ENCODE measurements around the gene CRYAA. TPM values are rescaled to one million over a fixed set of nuclear protein-coding genes. Genes with fewer than 3 reads are reported as not detected.

The CRYAA gene
- total RNA-seq, 6 experiments from 2014 or later, result 0.80 to 17.2 (median 5.7) TPM; not detected in 2

DNA sequence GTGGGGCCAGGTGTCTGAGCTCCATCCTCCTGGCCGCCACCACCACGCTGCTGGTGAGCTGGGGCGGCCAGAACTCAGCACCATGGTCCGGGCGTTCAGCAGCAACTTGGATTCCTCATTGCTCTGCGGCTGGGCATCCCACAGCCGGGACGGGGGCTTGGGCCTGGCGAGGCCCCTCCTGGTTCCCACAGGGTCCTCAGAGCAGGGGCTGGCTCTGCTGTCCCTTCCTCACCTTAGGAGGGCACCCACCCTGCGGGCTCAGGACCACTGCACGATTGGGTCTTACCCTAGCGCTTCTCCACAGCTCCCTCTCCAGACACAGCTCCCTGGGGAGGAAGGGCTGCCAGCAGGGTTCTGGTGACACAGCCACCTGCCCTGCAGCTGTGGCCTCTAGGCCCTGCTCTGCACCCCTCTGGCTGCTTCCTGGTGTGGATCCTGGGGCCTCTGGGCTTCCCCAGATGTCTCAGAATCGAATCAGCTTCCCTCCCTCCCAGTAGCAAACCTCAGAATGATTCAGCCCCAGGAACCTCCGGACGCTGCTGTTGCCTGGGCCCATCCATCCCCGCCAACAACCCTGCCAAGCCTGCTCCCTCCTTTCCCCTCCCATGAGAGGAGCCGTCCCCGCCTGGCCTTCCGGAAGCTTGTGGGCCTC lies 25.0 kb downstream of the CRYAA start:
- TF ChIP-seq POLR2A (IDR thresholded peaks at IDR 0.05) (no peak), CTCF (IDR thresholded peaks at IDR 0.05) (no peak)
- no peak overlapping the region for H3K4me3 ChIP-seq
- no peaks in the 10 kb centered on the region for H3K27me3 ChIP-seq
- 75% methylated on average over 6 of the region's 19 CpGs for WGBS (ENCODE audit: insufficient coverage, low coverage, low lambda C conversion rate, missing lambda C conversion rate)
- H3K4me1 ChIP-seq, result no peaks in the 10 kb centered on the region
- peak; percentile 36 to 66 (median 45) for ATAC-seq
- no peaks in the 10 kb centered on the region for H3K9me3 ChIP-seq
- peak in 2 of 3 donors; percentile 45 to 47 for DNase-seq
- no peaks in the 10 kb centered on the region for H3K36me3 ChIP-seq
- intact Hi-C loops (cut with DNase I), result no loop called here
- H3K27ac ChIP-seq, result peak overlapping the region in 2 of 3 donors; percentile 31 to 65

- Histone ChIP-seq H3K4me3 (no peak overlapping the region), H3K9me3 (no peaks in the 10 kb centered on the region), H3K4me1 (no peaks in the 10 kb centered on the region), H3K27ac (peak overlapping the region in 2 of 3 donors; percentile 47 to 65), H3K27me3 (no peaks in the 10 kb centered on the region), H3K36me3 (no peaks in the 10 kb centered on the region)
- TF ChIP-seq POLR2A (IDR thresholded peaks at IDR 0.05), result no peak
- TF ChIP-seq CTCF (IDR thresholded peaks at IDR 0.05), result no peak
- ATAC-seq, result peak in 2 of 4 donors; percentile 4 to 18
- intact Hi-C loops (cut with DNase I), result no loop called here
- 55% methylated on average over 13 of the region's 23 CpGs for WGBS (ENCODE audit: insufficient coverage, low coverage, low lambda C conversion rate, missing lambda C conversion rate)
- DNase-seq, result peak in 2 of 3 donors; percentile 23 to 40
Measured at GRCh38 chr21:43194303-43195120, 25.7 kb downstream of the CRYAA start.

GRCh38 chr21:43195121-43196021 lies 26.6 kb downstream of the CRYAA start:
- Histone ChIP-seq H3K27ac (peak overlapping the region in 2 of 3 donors; percentile 47 to 65), H3K4me3 (no peak overlapping the region), H3K27me3 (no peaks in the 10 kb centered on the region), H3K36me3 (no peaks in the 10 kb centered on the region), H3K9me3 (no peaks in the 10 kb centered on the region), H3K4me1 (no peaks in the 10 kb centered on the region)
- intact Hi-C loops (cut with DNase I), result no loop called here
- peak; percentile 59 to 81 (median 68) for ATAC-seq
- 60% methylated on average over 15 of the region's 32 CpGs for whole genome bisulfite sequencing (ENCODE audit: insufficient coverage, low coverage, low lambda C conversion rate, missing lambda C conversion rate)
- peak in 2 of 3 donors; percentile 46 to 52 for DNase-seq
- TF ChIP-seq POLR2A (IDR thresholded peaks at IDR 0.05) (no peak), CTCF (IDR thresholded peaks at IDR 0.05) (no peak)

GRCh38 chr21:43196826-43197225 lies 28.0 kb downstream of the CRYAA start:
- Histone ChIP-seq H3K4me3 (no peak overlapping the region), H3K9me3 (peaks cover 0 to 1% (median 0%) of the 10 kb centered on the region in 4 donors), H3K4me1 (no peaks in the 10 kb centered on the region), H3K36me3 (no peaks in the 10 kb centered on the region), H3K27me3 (no peaks in the 10 kb centered on the region), H3K27ac (no peak overlapping the region)
- ATAC-seq (peak in 1 of 4 donors; percentile 33), DNase-seq (peak in 1 of 3 donors; percentile 34)
- WGBS (ENCODE audit: insufficient coverage, low coverage, low lambda C conversion rate, missing lambda C conversion rate), result 69% methylated on average over 6 of the region's 6 CpGs
- no peak for TF ChIP-seq POLR2A (IDR thresholded peaks at IDR 0.05)
- TF ChIP-seq CTCF (IDR thresholded peaks at IDR 0.05), result no peak
- intact Hi-C loops (cut with DNase I), result no loop called here
